ENCODE measurements around the gene SHC2.
A peak's percentile ranks its signal among the peaks of the same experiment; 100 is the strongest.

The SHC2 gene

DNA sequence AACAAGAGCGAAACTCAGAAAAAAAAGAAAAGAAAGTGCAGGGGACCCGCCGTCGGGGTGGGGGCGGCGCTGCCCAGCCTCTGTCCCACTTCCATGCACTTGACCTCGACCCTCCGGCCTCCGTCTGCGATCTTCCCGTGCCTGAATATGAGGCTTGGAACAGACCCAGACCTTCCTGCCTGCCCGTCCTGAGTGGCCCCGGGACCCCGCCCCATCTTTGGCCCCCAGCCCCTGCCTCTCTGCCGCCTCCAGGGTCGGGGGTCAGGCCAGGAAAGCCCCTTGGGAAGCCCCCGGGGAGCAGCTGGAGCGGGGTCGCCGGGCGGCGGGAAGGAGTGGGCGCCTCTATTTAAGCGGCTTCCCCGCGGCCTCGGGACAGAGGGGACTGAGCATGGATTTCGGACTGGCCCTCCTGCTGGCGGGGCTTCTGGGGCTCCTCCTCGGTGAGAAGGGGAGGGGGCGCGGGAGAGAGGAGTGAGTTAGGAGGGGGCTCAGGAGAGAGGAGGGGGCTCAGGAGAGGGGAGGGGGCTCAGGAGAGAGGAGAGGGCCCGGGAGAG, 35.4 kb upstream of the SHC2 start, which contains the start of gene MADCAM1:
Gene MADCAM1 (plus strand): TSS at position 375 of the 554 bp plus-strand sequence. CDS start 14 bp downstream, at position 389.
- H3K27ac Mint-ChIP-seq, result no peak within 1 kb of the TSS

DNA sequence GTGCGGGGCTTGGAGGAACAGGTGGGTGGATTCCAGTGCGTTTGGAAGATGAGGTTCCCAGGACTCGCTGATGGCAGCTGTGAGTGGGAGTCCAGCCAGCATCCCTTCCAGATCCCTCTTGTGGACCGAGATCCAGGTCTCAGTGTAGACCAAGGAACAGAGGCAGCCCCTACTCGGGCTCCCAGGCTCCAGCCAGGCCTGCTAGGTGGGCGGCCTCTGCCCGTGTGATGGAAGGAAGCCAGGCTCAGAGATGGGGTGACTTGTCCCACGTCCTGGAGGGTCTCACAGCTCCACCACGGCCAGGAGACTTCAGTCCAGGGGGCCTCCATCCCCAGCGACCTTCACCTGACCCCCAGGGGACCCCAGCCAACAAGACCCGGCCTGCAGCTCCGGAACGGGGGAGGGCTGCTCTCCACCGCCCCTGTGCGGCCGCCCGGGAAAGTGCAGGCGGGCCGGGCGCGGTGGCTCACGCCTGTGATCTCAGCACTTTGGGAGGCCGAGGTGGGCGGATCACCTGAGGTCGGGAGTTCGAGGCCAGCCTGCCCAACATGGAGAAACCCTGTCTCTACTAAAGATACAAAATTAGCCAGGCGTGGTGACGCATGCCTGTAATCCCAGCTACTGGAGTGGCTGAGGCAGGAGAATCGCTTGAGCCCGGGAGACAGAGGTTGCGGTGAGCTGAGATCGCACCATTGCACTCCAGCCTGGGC, 34.7 kb upstream of the SHC2 start:
- peak in 1 of 2 donors; percentile 57 for DNase-seq (ENCODE audit: low spot score in 2 of 2)
- peaks cover 22% of the 10 kb centered on the region for H3K27me3 Mint-ChIP-seq
- no peak overlapping the region for H3K27ac Mint-ChIP-seq

More for the DNA sequence above, 35.4 kb upstream of the SHC2 start, which contains the start of gene MADCAM1:
- peaks cover 3% of the 10 kb centered on the region for H3K36me3 Mint-ChIP-seq
- H3K4me3 Mint-ChIP-seq, result no peak within 1 kb of the TSS
- peaks cover 16% of the 10 kb centered on the region for H3K4me1 Mint-ChIP-seq
- DNase-seq (ENCODE audit: low spot score in 2 of 2) (no peak), ATAC-seq (ENCODE audit: low read depth) (no peak)
- peaks cover 1% of the 10 kb centered on the region for H3K9me3 Mint-ChIP-seq
- H3K27me3 Mint-ChIP-seq, result peaks cover 22% of the 10 kb centered on the region

DNA sequence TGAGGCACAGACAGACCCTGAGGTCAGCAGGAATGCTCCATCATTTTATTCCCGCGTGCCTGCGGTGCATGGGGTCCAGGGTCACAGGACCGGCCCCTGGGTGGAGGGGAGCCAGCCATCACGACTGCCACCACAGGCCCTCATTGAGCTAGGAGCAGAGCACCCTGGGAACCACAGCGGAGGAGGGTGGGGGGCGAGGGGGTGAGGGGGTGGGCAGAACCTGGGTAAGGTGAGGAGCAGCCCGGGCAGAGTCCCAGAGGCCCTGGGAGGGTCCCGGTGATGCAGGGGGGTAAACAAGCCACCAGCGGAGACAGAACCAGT, 34.2 kb upstream of the SHC2 start:
- ATAC-seq (ENCODE audit: low read depth), result no peak
- Mint-ChIP-seq H3K4me1 (peaks cover 16% of the 10 kb centered on the region), H3K9me3 (peaks cover 1% of the 10 kb centered on the region), H3K4me3 (no peak overlapping the region), H3K27ac (no peak overlapping the region), H3K36me3 (peaks cover 3% of the 10 kb centered on the region), H3K27me3 (peaks cover 22% of the 10 kb centered on the region)
- DNase-seq (ENCODE audit: low spot score in 2 of 2), result no peak

More for the DNA sequence above, 34.7 kb upstream of the SHC2 start:
- ATAC-seq (ENCODE audit: low read depth), result peak; percentile 45
- Mint-ChIP-seq H3K9me3 (peaks cover 1% of the 10 kb centered on the region), H3K4me1 (peaks cover 16% of the 10 kb centered on the region), H3K4me3 (no peak overlapping the region), H3K36me3 (peaks cover 3% of the 10 kb centered on the region)

GRCh38 chr19:494171-495080, 33.6 kb upstream of the SHC2 start:
- peaks cover 18% of the 10 kb centered on the region for H3K4me1 Mint-ChIP-seq
- no peak for ATAC-seq (ENCODE audit: low read depth)
- H3K27me3 Mint-ChIP-seq, result peaks cover 19% of the 10 kb centered on the region

DNA sequence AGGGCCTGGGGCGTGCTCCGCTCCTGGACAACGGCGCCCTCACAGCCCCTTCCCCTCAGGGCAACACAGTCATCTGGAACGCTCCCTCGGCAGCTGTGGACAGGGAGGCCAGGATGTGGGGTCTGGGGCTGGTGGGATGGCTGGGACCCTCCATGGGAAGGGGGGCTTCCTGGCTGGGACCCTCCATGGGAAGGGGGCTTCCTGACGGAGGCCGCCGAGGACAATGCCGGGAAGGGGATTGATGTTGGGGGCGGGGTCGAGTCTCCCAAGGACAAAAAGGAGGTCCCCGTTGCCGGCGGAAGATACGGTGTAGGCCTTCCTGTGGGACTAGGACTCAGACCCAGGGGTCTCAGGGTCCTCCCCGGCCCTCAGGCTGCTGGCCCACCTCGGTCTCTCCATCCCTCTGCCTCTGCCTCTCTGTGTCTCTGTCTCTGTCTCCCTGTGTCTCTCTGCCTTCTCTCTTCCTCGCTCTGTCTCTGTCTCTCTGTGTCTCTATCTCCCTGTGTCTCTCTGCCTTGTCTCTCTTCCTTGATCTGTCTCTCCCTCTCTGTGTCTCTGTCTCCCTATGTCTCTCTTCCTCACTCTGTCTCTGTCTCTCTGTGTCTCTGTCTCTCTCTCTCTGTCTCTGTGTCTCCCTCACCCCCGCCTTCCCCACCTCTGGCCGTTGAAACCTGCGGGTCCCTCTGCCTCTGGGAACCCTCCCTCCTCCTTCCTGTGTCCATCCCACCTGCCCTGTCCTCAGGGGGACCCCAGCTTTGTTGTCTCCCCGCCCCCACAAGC, 32.7 kb upstream of the SHC2 start:
- peak overlapping the region; percentile 51 for H3K27ac Mint-ChIP-seq
- no peaks in the 10 kb centered on the region for H3K36me3 Mint-ChIP-seq
- H3K4me3 Mint-ChIP-seq, result no peak overlapping the region
- H3K4me1 Mint-ChIP-seq, result peaks cover 15% of the 10 kb centered on the region
- no peak for DNase-seq (ENCODE audit: low spot score in 2 of 2)
- ATAC-seq (ENCODE audit: low read depth), result no peak
- H3K9me3 Mint-ChIP-seq, result peaks cover 1% of the 10 kb centered on the region
- peaks cover 13% of the 10 kb centered on the region for H3K27me3 Mint-ChIP-seq

More at GRCh38 chr19:494171-495080, 33.6 kb upstream of the SHC2 start:
- Mint-ChIP-seq H3K36me3 (peaks cover 3% of the 10 kb centered on the region), H3K4me3 (no peak overlapping the region), H3K27ac (peak overlapping the region; percentile 51), H3K9me3 (peaks cover 1% of the 10 kb centered on the region)
- no peak for DNase-seq (ENCODE audit: low spot score in 2 of 2)

DNA sequence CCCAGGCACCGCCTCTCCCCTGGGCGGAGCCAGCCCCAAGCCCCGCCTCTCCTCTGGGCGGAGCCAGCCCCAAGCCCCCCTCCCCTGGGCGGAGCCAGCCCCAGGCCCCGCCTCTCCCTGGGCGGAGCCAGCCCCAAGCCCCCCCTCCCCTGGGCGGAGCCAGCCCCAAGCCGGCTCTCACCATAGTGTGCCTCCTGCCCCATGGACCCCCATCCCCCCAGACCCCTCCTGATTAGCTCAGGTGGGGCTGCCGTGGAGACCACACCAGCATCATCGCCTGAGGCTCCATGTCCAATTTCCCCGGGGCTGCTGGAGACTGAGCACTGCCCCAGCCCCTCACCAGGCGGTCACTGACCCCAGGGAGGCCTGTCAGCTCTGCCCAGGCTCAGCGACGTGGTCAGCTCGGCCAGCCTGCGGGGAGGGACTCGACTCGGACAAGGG, 31.3 kb upstream of the SHC2 start:
- H3K27ac Mint-ChIP-seq, result no peak overlapping the region

GRCh38 chr19:491146-491741, 30.4 kb upstream of the SHC2 start:
- Mint-ChIP-seq H3K9me3 (peaks cover 1% of the 10 kb centered on the region), H3K27ac (no peak overlapping the region), H3K4me3 (no peak overlapping the region), H3K36me3 (no peaks in the 10 kb centered on the region), H3K4me1 (peaks cover 9% of the 10 kb centered on the region), H3K27me3 (peaks cover 7% of the 10 kb centered on the region)
- no peak for DNase-seq (ENCODE audit: low spot score in 2 of 2)
- ATAC-seq (ENCODE audit: low read depth), result no peak

More for the DNA sequence above, 31.3 kb upstream of the SHC2 start:
- Mint-ChIP-seq H3K4me1 (peaks cover 9% of the 10 kb centered on the region), H3K36me3 (no peaks in the 10 kb centered on the region), H3K4me3 (no peak overlapping the region), H3K27me3 (peaks cover 8% of the 10 kb centered on the region), H3K9me3 (peaks cover 1% of the 10 kb centered on the region)
- ATAC-seq (ENCODE audit: low read depth) (no peak), DNase-seq (ENCODE audit: low spot score in 2 of 2) (peak in 1 of 2 donors; percentile 47)

DNA sequence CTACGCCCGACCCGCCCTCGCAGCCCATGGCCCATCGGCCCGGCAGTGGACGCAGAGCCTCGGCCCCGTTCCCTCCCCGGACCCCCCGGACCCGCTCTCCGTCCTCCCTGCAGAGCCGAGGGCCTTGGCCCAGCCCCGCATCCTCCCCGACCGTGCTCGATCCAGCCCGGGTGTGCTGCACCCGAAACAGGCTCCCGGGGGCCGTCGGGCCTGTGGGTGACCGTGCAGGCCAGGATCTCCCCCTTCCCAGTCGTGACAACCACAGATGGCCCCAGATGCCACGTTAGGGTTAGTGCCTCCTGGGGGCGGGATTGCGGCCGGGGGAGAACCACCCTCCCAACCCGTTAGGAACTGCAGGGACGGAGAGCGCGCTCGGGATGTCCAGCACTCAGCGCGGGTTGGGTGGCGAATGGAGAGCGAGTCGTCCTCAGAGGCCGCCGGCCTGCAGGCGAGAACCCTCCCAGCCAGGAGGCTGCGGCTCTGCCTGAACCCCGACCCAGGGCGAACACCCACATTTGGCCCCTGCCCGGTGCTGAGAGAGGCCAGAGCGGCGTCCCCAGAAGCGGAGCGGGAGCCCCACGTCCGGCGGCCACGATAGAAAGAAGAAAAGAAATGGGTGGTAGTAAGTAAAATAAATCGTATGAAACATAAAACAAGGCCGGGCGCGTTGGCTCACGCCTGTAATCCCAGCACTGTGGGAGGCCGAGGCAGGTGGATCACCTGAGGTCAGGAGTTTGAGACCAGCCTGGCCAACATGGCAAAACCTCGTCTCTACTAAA, 28.8 kb upstream of the SHC2 start:
- DNase-seq (ENCODE audit: low spot score in 2 of 2) (no peak), ATAC-seq (ENCODE audit: low read depth) (no peak)
- H3K36me3 Mint-ChIP-seq, result no peaks in the 10 kb centered on the region
- H3K9me3 Mint-ChIP-seq, result peaks cover 1% of the 10 kb centered on the region
- H3K4me1 Mint-ChIP-seq, result peaks cover 9% of the 10 kb centered on the region
- peak overlapping the region; percentile 83 for H3K4me3 Mint-ChIP-seq
- H3K27ac Mint-ChIP-seq, result no peak overlapping the region
- peaks cover 7% of the 10 kb centered on the region for H3K27me3 Mint-ChIP-seq

- Mint-ChIP-seq H3K9me3 (peaks cover 1% of the 10 kb centered on the region), H3K36me3 (peaks cover under 1% of the 10 kb centered on the region), H3K4me3 (peak overlapping the region; percentile 83), H3K27ac (peak overlapping the region; percentile 85), H3K4me1 (peaks cover 8% of the 10 kb centered on the region), H3K27me3 (peaks cover 6% of the 10 kb centered on the region)
- ATAC-seq (ENCODE audit: low read depth), result peak; percentile 96
- peak; percentile 87 to 91 for DNase-seq (ENCODE audit: low spot score in 2 of 2)
Observed at GRCh38 chr19:488505-489417, 27.9 kb upstream of the SHC2 start.

- H3K36me3 Mint-ChIP-seq, result peaks cover 6% of the 10 kb centered on the region
- peak overlapping the region; percentile 27 for H3K4me3 Mint-ChIP-seq
- peaks cover 7% of the 10 kb centered on the region for H3K9me3 Mint-ChIP-seq
- H3K27ac Mint-ChIP-seq, result no peak overlapping the region
- H3K4me1 Mint-ChIP-seq, result peaks cover 12% of the 10 kb centered on the region
- peaks cover 4% of the 10 kb centered on the region for H3K27me3 Mint-ChIP-seq
- DNase-seq (ENCODE audit: low spot score in 2 of 2), result no peak
- ATAC-seq (ENCODE audit: low read depth), result no peak
Observed at GRCh38 chr19:485583-486236, 24.9 kb upstream of the SHC2 start.

GRCh38 chr19:485077-485476, 24.2 kb upstream of the SHC2 start:
- H3K9me3 Mint-ChIP-seq, result peaks cover 14% of the 10 kb centered on the region
- no peak overlapping the region for H3K4me3 Mint-ChIP-seq
- no peak for ATAC-seq (ENCODE audit: low read depth)
- no peak overlapping the region for H3K27ac Mint-ChIP-seq
- H3K36me3 Mint-ChIP-seq, result peaks cover 13% of the 10 kb centered on the region
- DNase-seq (ENCODE audit: low spot score in 2 of 2), result no peak
- H3K27me3 Mint-ChIP-seq, result peaks cover 4% of the 10 kb centered on the region
- H3K4me1 Mint-ChIP-seq, result peaks cover 19% of the 10 kb centered on the region

Measured in memory B cell (primary cell).